Neural progenitor cell (in vitro differentiated cells): Measurements from ENCODE around the gene TBXAS1. TPM values are rescaled to one million over a fixed set of nuclear protein-coding genes. Genes with fewer than 3 reads are reported as not detected.

Experiments used
- DNase-seq: peaks from one replicate; pipeline ENCODE4 v3.0.0-alpha.2; 2016; ENCODE audit warnings: low spot score
- H2AFZ ChIP-seq: fragments of 200-600 bp; sonication (generic); replicated peaks from 2 replicates; pipeline ENCODE4 v1.6.1; 2016; ENCODE audit warnings: antibody characterized with exemption
- H3F3A ChIP-seq: fragments of 200-600 bp; sonication (generic); 2 replicates; pipeline ENCODE4 v1.6.1; 2016; ENCODE audit warnings: antibody characterized with exemption, low read depth
- H3K27ac ChIP-seq: fragments of 200-600 bp; sonication (generic); 2 replicates; pipeline ENCODE4 v1.5.1; 2016; ENCODE audit warnings: mild to moderate bottlenecking
- H3K27me3 ChIP-seq: fragments of 200-600 bp; sonication (generic); 2 replicates; pipeline ENCODE4 v1.6.1; 2016; ENCODE audit warnings: mild to moderate bottlenecking, moderate library complexity
- H3K36me3 ChIP-seq: fragments of 200-600 bp; sonication (generic); 2 replicates; pipeline ENCODE4 v1.5.1; 2016
- H3K4me1 ChIP-seq: fragments of 200-600 bp; sonication (generic); 2 replicates; pipeline ENCODE4 v1.6.1; 2016; ENCODE audit warnings: mixed run types
- H3K4me2 ChIP-seq: fragments of 200-600 bp; sonication (generic); 2 replicates; pipeline ENCODE4 v1.6.1; 2016
- H3K4me3 ChIP-seq: fragments of 200-600 bp; sonication (generic); 2 replicates; pipeline ENCODE4 v1.5.1; 2016
- H3K79me2 ChIP-seq: fragments of 200-600 bp; sonication (generic); 2 replicates; pipeline ENCODE4 v1.6.1; 2016; ENCODE audit warnings: low read depth
- H3K9ac ChIP-seq: fragments of 200-600 bp; sonication (generic); 2 replicates; pipeline ENCODE4 v1.6.1; 2016
- H3K9me3 ChIP-seq: fragments of 200-600 bp; sonication (generic); 2 replicates; pipeline ENCODE4 v1.5.1; 2016; ENCODE audit warnings: low read depth
- H4K20me1 ChIP-seq: fragments of 200-600 bp; sonication (generic); 2 replicates; pipeline ENCODE4 v1.6.1; 2016; ENCODE audit warnings: low read depth
- H3K27ac Mint-ChIP-seq: 3 replicates; pipeline ENCODE4 v1.8.0; 2021; ENCODE audit warnings: mixed read lengths
- H3K27me3 Mint-ChIP-seq: 2 replicates; pipeline ENCODE4 v1.8.0; 2022; ENCODE audit warnings: low read depth, mild to moderate bottlenecking, inconsistent platforms, moderate library complexity, mixed read lengths; ENCODE audit not compliant: insufficient read depth
- H3K36me3 Mint-ChIP-seq: 3 replicates; pipeline ENCODE4 v1.8.0; 2021; ENCODE audit warnings: mixed read lengths
- H3K4me1 Mint-ChIP-seq: 3 replicates; pipeline ENCODE4 v1.8.0; 2021; ENCODE audit warnings: mixed read lengths
- H3K4me3 Mint-ChIP-seq: 3 replicates; pipeline ENCODE4 v1.8.0; 2021; ENCODE audit warnings: mild to moderate bottlenecking, moderate library complexity, mixed read lengths
- H3K9me3 Mint-ChIP-seq: 3 replicates; pipeline ENCODE4 v1.8.0; 2020; ENCODE audit warnings: mixed read lengths
- CTCF ChIP-seq: fragments of 200-600 bp; sonication (generic); IDR thresholded peaks from 2 replicates; pipeline ENCODE4 v1.5.1; 2017; ENCODE audit warnings: antibody characterized with exemption, mild to moderate bottlenecking
- EZH2 ChIP-seq: fragments of 200-600 bp; sonication (generic); IDR thresholded peaks from 2 replicates; pipeline ENCODE4 v1.6.1; 2017; ENCODE audit warnings: antibody characterized with exemption, mild to moderate bottlenecking, moderate library complexity
- EZH2phosphoT487 ChIP-seq: fragments of 200-600 bp; sonication (generic); IDR thresholded peaks from 2 replicates; pipeline ENCODE4 v1.6.1; 2017; ENCODE audit warnings: antibody characterized with exemption
- total RNA-seq: library from RNA; depleted of rRNA; stranded (reverse); fragments of >200 nt; gene quantifications from 2 replicates; pipeline ENCODE4 v1.2.3, GENCODE V29; 2015; ENCODE audit warnings: low replicate concordance

Gene TBXAS1
- total RNA-seq, 1 donor from 2014 or later, result not detected

- Histone ChIP-seq H4K20me1 (no peaks in the 10 kb centered on the region), H3K4me3 (no peak overlapping the region), H3K79me2 (no peaks in the 10 kb centered on the region), H3F3A (no peaks in the 10 kb centered on the region), H3K9me3 (no peaks in the 10 kb centered on the region), H2AFZ (no peak overlapping the region), H3K4me1 (no peaks in the 10 kb centered on the region), H3K9ac (no peak overlapping the region), H3K27me3 (no peaks in the 10 kb centered on the region), H3K36me3 (no peaks in the 10 kb centered on the region), H3K27ac (no peak overlapping the region), H3K4me2 (no peak overlapping the region)
- Mint-ChIP-seq H3K4me1 (no peaks in the 10 kb centered on the region), H3K27me3 (peaks cover 3% of the 10 kb centered on the region), H3K36me3 (no peaks in the 10 kb centered on the region), H3K27ac (no peak overlapping the region), H3K9me3 (no peaks in the 10 kb centered on the region), H3K4me3 (no peak overlapping the region)
- TF ChIP-seq EZH2phosphoT487, result no peak
- TF ChIP-seq CTCF, result no peak
- TF ChIP-seq EZH2, result no peak
- no peak for DNase-seq
These were observed 224.9 kb downstream of the TBXAS1 start for GRCh38 chr7:140053812-140054539.

DNA sequence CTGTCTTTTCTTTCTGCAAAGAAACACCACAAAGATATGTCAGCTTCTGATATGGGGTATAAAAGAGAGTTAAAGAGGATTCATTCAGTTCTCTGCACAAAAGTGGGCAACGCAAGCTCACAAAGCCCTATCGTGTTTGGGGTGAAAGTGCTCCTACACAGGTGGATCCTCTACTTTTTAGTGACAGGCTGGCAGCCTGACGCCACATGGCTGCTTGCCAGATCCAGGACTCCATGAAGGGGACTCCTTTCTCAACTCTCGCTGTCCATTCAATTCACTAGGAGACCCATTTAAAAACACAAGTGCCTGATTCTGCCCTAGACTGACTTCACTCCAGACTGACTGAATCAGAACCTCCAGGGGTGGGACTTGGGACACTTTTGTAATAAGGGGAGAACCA is 225.7 kb downstream of the TBXAS1 start:
- no peaks in the 10 kb centered on the region for H3K4me1 Mint-ChIP-seq
- H3K9ac ChIP-seq, result no peak overlapping the region
- H3K4me1 ChIP-seq, result no peaks in the 10 kb centered on the region
- no peaks in the 10 kb centered on the region for H3F3A ChIP-seq
- no peaks in the 10 kb centered on the region for H3K9me3 Mint-ChIP-seq
- no peak overlapping the region for H3K4me2 ChIP-seq
- DNase-seq, result no peak
- H3K27me3 Mint-ChIP-seq, result peaks cover 6% of the 10 kb centered on the region
- no peaks in the 10 kb centered on the region for H3K36me3 ChIP-seq
- no peaks in the 10 kb centered on the region for H3K9me3 ChIP-seq
- H4K20me1 ChIP-seq, result no peaks in the 10 kb centered on the region
- H3K27ac ChIP-seq, result no peak overlapping the region
- no peak for TF ChIP-seq EZH2phosphoT487
- no peak for TF ChIP-seq EZH2
- H3K4me3 ChIP-seq, result no peak overlapping the region
- no peaks in the 10 kb centered on the region for H3K79me2 ChIP-seq
- no peaks in the 10 kb centered on the region for H3K36me3 Mint-ChIP-seq
- H3K4me3 Mint-ChIP-seq, result no peak overlapping the region
- H3K27ac Mint-ChIP-seq, result no peak overlapping the region
- peaks cover 4% of the 10 kb centered on the region for H3K27me3 ChIP-seq
- no peak overlapping the region for H2AFZ ChIP-seq

- no peaks in the 10 kb centered on the region for H3K4me1 ChIP-seq
- no peaks in the 10 kb centered on the region for H4K20me1 ChIP-seq
- Mint-ChIP-seq H3K4me1 (no peaks in the 10 kb centered on the region), H3K27me3 (peaks cover 6% of the 10 kb centered on the region), H3K4me3 (no peak overlapping the region), H3K9me3 (no peaks in the 10 kb centered on the region), H3K36me3 (no peaks in the 10 kb centered on the region), H3K27ac (no peak overlapping the region)
- no peaks in the 10 kb centered on the region for H3K79me2 ChIP-seq
- H3K4me3 ChIP-seq, result no peak overlapping the region
- H3K9me3 ChIP-seq, result no peaks in the 10 kb centered on the region
- H2AFZ ChIP-seq, result no peak overlapping the region
- no peaks in the 10 kb centered on the region for H3K36me3 ChIP-seq
- H3K27ac ChIP-seq, result no peak overlapping the region
- no peak overlapping the region for H3K4me2 ChIP-seq
- no peak for TF ChIP-seq EZH2phosphoT487
- no peak for TF ChIP-seq EZH2
- TF ChIP-seq CTCF, result no peak
- DNase-seq, result no peak
- no peak overlapping the region for H3K9ac ChIP-seq
- peaks cover 15% of the 10 kb centered on the region for H3K27me3 ChIP-seq
- no peaks in the 10 kb centered on the region for H3F3A ChIP-seq
These were observed 226.8 kb downstream of the TBXAS1 start for GRCh38 chr7:140055833-140056232.

DNA sequence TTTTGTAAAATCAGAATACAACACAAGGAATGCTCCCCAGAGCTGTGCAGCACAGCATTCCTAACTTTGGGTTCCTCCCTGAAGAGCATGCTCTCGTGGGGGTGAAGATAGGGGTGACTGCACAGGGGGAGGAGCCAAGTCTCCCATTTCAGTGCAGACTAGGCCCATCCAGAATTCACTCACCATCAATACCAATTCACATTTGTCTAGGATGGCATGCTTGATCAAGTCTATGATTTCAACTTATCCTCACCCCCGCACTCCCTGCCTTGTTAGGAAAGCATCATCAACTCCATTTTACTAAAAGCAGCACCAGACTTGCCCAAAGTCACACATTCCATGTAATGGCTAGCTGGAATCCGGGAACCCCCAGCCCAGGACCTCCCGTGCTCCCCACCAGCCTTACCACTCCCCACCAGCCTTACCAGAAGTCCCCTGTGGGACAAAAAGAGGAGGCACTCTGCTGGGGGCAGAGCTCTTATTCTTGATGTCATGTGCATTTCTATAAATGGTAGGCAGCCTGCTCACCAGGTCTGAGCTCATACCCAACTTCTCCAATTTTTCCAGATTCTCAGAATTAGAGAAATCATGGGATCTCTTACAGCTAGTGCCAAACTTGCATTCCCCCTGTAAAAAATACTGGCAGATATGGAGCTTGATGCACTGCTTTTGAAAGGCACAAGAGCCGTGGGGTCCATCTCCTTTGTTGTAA is 227.5 kb downstream of the TBXAS1 start:
- no peaks in the 10 kb centered on the region for H3K36me3 ChIP-seq
- no peak overlapping the region for H3K4me3 ChIP-seq
- no peaks in the 10 kb centered on the region for H3K4me1 Mint-ChIP-seq
- H3K27ac Mint-ChIP-seq, result no peak overlapping the region
- H3K9me3 Mint-ChIP-seq, result peaks cover 2% of the 10 kb centered on the region
- H3K9me3 ChIP-seq, result no peaks in the 10 kb centered on the region
- H3K79me2 ChIP-seq, result no peaks in the 10 kb centered on the region
- H3F3A ChIP-seq, result peaks cover 1% of the 10 kb centered on the region
- H3K27me3 ChIP-seq, result peaks cover 22% of the 10 kb centered on the region
- no peak overlapping the region for H3K27ac ChIP-seq
- H3K4me3 Mint-ChIP-seq, result no peak overlapping the region
- H4K20me1 ChIP-seq, result no peaks in the 10 kb centered on the region
- no peak overlapping the region for H2AFZ ChIP-seq
- H3K9ac ChIP-seq, result no peak overlapping the region
- no peak overlapping the region for H3K4me2 ChIP-seq
- H3K27me3 Mint-ChIP-seq, result peaks cover 8% of the 10 kb centered on the region
- TF ChIP-seq EZH2, result no peak
- TF ChIP-seq EZH2phosphoT487, result no peak
- no peak for TF ChIP-seq CTCF
- no peaks in the 10 kb centered on the region for H3K4me1 ChIP-seq
- no peak for DNase-seq
- no peaks in the 10 kb centered on the region for H3K36me3 Mint-ChIP-seq
